DMS79 treated with DMSO at 0.1 percent for 48 hours (cell line): ENCODE results near the gene PCDHA11.
"Not testable (repeated sequence)": the region's sequence is repeated elsewhere in the genome, so short reads cannot be mapped to it uniquely, and the experiment has no call there.

Source experiments
- DNase-seq: peaks from one replicate; lab custom pipeline; 2025; lab: John Stamatoyannopoulos, UW

Gene PCDHA11

DNA sequence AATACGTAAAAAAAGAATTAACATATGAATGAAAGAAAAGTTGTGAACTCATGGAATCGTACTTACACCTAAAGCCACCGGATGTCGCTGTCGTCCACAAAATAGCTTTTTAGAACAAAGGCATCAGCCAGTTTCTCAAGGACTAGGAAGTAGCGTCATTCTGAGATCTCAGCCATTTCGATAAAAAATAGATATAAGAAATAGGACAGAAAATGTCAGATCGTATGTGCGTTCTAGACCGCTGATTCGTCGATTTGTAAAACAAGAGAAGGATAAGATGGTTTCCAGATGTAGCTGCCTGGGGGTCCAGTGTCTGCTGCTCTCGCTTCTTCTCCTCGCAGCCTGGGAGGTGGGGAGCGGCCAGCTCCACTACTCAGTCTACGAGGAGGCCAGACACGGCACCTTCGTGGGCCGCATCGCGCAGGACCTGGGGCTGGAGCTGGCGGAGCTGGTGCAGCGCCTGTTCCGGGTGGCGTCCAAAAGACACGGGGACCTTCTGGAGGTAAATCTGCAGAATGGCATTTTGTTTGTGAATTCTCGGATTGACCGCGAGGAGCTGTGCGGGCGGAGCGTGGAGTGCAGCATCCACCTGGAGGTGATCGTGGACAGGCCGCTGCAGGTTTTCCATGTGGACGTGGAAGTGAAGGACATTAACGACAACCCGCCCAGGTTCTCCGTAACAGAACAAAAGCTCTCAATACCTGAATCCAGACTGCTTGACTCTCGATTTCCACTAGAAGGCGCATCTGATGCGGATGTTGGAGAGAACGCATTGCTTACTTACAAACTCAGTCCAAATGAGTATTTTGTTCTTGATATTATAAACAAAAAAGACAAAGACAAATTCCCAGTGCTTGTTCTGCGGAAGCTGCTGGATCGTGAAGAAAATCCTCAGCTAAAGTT, 12.7 kb upstream of the PCDHA11 start, which contains the start of gene PCDHA10:
PCDHA10 (plus strand) TSS at position 126 of the 903 bp plus-strand sequence; CDS start at position 278, 152 bp downstream.
- no peak for DNase-seq

GRCh38 chr5:140857177-140857986, 11.4 kb upstream of the PCDHA11 start:
- DNase-seq = no peak

GRCh38 chr5:140857987-140858240, 10.8 kb upstream of the PCDHA11 start:
- DNase-seq = no peak

DNA sequence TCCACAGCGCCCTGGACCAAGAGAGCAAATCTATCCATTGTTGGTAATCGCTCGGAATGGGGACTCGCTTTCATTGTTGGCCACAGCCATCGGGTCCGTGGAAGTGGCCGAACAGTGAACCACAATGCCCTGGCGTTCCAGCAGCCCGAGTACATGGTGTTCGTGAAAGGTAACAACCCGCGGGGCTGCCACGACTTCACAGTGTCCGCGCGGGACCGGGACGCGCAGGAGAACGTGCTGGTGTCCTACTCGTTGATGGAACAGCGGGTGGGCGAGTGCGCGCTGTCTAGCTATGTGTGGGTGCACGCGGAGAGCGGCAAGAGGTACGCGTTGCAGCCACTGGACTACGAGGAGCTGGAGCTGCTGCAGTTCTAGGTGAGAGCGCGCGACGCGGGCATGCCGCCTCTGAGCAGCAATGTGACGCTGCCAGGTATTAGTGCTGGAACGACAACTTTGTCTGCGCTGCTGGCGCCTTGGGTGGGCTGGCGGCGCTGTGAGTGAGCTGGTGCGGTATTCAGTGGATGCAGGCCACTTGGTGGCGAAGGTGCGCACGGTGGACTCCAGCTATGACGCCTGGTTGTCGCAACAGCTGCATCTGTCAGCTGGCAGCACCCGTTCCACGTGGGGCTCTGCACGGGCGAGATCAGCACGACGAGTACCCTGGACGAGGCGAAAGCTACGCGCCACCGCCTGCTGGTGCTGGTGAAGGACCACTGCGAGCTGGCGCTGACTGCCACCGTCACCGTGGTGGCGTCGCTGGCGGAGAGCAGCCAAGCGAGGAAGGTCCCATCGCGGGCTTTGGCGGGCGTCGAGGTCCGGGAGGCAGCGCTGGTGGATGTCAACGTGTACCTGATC, 6.1 kb upstream of the PCDHA11 start:
- DNase-seq = no peak

DNA sequence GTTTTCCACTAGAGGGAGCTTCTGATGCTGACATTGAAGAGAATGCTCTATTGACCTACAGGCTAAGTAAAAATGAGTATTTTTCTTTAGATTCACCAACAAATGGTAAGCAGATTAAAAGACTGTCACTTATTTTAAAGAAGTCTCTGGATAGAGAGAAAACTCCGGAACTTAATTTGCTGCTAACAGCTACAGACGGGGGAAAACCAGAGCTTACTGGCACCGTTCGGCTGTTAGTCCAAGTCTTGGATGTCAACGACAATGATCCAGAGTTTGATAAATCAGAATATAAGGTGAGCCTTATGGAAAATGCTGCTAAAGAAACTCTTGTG, 764 bp downstream of the PCDHA11 start:
- no peak for DNase-seq

DNA sequence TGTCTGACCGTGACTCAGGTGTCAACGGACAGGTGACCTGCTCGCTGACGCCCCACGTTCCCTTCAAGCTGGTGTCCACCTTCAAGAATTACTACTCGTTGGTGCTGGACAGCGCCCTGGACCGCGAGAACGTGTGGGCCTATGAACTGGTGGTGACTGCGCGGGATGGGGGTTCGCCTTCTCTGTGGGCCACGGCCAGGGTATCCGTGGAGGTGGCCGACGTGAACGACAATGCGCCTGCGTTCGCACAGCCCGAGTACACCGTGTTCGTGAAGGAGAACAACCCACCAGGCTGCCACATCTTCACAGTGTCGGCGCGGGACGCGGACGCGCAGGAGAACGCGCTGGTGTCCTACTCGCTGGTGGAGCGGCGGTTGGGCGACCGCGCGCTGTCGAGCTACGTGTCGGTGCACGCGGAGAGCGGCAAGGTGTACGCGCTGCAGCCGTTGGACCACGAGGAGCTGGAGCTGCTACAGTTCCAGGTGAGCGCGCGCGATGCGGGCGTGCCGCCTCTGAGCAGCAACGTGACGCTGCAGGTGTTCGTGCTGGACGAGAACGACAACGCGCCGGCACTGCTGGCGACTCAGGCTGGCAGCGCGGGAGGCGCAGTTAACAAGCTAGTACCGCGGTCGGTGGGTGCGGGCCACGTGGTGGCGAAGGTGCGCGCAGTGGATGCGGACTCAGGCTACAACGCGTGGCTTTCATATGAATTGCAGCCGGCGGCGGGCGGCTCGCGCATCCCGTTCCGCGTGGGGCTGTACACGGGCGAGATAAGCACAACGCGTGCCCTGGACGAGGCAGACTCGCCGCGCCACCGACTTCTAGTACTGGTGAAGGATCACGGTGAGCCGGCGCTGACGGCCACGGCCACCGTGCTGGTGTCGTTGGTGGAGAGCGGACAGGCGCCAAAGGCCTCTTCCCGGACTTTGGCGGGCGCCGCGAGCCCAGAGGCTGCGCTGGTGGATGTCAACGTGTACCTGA, 1.8 kb downstream of the PCDHA11 start:
- DNase-seq = no peak

DNA sequence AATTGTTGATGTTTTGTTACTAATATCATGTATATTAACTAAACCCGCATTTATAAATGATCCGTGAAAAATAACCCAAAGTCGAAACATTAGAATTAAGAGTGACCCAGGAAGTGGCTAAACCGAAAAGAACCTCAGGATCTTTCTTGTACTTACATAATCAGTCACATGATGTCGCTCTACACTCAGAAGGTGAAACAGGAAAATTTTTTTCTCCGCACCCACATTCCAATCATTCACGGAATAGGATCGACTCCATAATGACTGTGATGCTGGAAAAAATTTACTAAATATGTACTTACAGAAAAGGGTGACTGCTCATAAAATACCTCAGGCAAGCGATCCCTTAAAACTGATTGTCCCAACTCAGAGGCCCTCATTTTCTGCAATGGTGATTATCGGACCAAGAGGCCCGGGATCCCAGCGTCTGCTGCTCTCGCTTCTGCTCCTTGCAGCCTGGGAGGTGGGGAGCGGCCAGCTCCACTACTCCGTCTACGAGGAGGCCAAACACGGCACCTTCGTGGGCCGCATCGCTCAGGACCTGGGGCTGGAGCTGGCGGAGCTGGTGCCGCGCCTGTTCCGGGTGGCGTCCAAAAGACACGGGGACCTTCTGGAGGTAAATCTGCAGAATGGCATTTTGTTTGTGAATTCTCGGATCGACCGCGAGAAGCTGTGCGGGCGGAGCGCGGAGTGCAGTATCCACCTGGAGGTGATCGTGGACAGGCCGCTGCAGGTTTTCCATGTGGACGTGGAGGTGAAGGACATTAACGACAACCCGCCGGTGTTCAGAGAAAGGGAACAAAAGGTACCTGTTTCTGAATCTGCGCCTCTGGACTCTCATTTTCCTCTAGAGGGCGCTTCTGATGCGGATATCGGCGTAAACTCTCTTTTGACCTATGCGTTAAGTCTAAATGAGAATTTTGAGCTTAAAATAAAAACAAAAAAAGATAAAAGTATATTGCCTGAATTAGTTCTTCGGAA, 6.6 kb downstream of the PCDHA11 start, which contains the start of gene PCDHA12:
PCDHA12 (plus strand) TSS at position 224 of the 981 bp plus-strand sequence; CDS start at position 389, 165 bp downstream.
- DNase-seq = no peak

DNA sequence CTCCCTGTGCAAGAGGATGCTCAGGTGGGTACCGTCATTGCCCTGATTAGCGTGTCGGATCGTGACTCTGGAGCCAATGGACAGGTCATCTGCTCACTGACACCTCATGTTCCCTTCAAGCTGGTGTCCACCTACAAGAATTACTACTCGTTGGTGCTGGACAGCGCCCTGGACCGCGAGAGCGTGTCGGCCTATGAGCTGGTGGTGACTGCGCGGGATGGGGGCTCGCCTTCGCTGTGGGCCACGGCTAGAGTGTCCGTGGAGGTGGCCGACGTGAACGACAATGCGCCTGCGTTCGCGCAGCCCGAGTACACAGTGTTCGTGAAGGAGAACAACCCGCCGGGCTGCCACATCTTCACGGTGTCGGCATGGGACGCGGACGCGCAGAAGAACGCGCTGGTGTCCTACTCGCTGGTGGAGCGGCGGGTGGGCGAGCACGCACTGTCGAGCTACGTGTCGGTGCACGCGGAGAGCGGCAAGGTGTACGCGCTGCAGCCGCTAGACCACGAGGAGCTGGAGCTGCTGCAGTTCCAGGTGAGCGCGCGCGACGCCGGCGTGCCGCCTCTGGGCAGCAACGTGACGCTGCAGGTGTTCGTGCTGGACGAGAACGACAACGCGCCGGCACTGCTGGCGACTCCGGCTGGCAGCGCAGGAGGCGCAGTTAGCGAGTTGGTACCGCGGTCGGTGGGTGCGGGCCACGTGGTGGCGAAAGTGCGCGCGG, 7.9 kb downstream of the PCDHA11 start:
- DNase-seq = not testable (repeated sequence)

DNA sequence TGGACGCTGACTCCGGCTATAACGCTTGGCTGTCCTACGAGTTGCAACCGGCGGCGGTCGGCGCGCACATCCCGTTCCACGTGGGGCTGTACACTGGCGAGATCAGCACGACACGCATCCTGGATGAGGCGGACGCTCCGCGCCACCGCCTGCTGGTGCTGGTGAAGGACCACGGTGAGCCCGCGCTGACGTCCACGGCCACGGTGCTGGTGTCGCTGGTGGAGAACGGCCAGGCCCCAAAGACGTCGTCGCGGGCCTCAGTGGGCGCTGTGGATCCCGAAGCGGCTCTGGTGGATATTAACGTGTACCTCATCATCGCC, 8.5 kb downstream of the PCDHA11 start:
- DNase-seq = no peak

DNA sequence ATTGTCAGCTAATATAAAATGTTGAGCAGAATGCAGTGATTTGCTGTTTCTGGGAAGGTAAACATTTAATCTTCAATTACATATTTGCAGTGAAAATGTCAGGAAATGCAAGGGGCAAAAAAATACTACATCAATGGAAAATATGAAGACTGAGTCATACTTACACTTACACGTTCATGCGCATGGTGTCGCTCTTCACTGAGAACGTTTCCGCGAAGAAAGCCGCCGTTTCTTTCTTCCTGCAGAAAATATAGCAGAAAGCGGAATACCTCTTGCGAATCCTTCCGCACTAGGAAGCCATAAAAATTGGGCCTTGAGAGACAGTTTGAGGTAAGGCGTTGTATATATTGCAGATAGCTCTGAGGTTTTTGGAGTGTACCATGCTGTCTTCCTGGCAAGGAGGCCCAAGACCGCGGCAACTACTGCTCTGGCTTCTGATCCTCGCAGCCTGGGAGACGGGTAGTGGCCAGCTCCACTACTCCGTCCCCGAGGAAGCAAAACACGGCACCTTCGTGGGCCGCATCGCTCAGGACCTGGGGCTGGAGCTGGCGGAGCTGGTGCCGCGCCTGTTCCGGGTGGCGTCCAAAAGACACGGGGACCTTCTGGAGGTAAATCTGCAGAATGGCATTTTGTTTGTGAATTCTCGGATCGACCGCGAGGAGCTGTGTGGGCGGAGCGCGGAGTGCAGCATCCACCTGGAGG, 13.3 kb downstream of the PCDHA11 start, which contains the start of gene PCDHA13:
PCDHA13 (plus strand) TSS at position 236 of the 702 bp plus-strand sequence; CDS start at position 381, 145 bp downstream.
- no peak for DNase-seq

GRCh38 chr5:140882591-140882899, 13.8 kb downstream of the PCDHA11 start:
- DNase-seq = no peak

DNA sequence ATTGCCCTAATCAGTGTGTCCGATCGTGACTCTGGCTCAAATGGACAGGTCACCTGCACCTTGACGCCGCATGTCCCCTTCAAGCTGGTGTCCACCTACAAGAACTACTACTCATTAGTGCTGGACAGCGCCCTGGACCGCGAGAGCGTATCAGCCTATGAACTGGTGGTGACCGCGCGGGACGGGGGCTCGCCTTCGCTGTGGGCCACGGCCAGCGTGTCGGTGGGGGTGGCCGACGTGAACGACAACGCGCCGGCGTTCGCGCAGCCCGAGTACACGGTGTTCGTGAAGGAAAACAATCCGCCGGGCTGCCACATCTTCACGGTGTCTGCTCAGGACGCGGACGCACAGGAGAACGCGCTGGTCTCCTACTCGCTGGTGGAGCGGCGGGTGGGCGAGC, 14.6 kb downstream of the PCDHA11 start:
- DNase-seq = no peak

DNA sequence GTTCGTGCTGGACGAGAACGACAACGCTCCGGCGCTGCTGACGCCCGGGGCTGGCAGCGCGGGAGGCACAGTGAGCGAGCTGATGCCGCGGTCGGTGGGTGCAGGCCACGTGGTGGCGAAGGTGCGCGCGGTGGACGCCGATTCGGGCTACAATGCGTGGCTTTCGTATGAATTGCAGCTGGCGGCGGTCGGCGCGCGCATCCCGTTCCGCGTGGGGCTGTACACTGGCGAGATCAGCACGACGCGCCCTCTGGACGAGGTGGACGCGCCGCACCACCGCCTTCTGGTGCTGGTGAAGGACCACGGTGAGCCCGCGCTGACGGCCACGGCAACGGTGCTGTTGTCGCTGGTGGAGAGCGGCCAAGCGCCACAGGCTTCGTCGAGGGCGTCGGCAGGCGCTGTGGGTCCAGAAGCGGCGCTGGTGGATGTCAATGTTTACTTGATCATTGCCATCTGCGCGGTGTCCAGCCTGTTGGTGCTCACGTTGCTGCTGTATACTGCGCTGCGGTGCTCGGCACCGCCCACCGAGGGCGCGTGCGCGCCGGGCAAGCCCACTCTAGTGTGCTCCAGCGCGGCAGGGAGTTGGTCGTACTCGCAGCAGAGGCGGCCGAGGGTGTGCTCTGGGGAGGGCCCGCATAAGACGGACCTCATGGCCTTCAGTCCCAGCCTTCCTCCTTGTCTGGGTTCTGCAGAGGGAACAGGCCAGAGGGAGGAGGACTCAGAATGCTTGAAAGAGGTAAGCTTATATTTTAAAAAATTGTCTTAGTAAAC, 15.4 kb downstream of the PCDHA11 start:
- no peak for DNase-seq

DNA sequence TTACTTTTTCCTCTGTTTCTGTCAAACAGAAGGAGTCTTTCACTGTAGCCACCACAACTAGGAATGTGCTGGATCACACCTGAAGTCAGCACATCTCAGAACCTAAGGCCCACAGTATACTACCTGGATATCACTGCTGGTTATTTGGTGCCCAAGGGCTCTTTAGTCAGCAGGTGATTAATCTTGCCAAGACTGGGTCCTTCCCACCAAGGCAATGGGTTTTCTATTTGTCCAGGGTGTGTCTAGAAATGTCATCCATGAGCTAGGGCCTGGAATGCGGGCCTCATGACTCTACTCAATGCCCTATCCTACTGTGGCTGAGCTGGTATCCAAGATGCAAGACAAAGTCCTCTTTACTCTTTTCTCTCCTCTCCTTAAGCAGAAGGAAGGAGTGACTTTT, 47.6 kb downstream of the PCDHA11 start:
- no peak for DNase-seq
